GM12873 (cell line): ENCODE measurements around the gene EXOC4.

ENCODE experiments used
- CTCF ChIP-seq: IDR thresholded peaks from 2 replicates; pipeline ENCODE4 v1.5.1; 2012; ENCODE audit warnings: low read depth, mild to moderate bottlenecking, moderate library complexity, low read length, control low read depth; ENCODE audit not compliant: insufficient read depth; ENCODE audit errors: missing control alignments

The EXOC4 gene

DNA sequence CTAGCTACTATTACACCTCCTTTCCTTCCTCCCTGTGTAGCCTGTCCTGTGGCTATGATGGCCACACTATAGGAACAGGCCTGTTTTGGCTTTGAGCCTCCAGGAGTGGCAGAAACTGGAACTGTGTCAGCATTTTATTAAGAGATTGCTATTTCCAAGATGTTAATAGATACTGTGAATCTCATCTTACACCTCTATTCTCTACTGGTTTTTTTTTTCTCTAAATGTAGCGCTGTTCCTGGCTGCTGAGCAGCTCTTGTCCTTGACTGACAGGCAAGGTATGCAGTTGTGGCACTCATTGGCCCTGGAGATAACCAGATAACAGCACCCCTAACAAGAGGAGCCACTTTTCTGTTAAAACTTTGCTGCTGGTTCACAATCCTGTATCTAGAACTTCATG is 119.5 kb downstream of the EXOC4 start:
- TF ChIP-seq CTCF: no peak

DNA sequence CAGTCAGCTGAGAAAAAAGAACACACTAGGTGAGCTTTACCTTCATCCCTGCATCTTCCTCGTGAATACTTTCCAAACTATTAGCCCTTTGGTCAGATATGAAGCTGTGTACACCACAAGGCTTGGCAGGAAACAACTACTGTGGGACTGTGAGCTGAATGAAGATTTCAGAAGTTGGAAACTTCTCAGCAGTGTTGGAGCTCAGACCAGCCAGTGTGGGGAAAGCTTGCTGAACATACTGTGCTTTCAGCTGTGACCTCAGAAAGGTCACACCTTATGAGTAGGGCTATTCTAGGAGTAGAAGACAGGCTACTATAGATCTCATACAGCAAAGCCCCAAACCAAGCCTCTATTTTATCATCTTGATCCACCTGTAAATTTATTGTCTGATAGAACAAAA is 123.6 kb downstream of the EXOC4 start:
- TF ChIP-seq CTCF: no peak

DNA sequence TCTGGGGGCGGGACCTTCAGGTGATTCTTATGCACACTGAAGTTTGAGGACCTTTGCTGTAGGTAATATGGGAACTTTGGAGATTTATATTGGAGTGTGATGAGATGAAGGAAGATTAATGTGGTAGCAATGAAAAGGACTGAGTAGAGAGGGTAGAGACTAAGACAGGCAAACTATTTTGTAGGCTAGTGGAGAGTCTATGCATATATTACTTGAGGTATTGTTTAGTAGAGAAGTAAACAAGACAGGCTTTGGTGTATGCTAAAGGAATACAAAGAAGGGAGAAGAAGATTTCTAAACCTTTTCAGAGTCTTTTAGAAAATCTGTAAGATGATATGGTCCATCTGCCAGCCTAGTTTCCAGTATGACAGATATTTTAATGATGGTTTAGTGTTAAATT is 129.1 kb downstream of the EXOC4 start:
- no peak for TF ChIP-seq CTCF

- no peak for TF ChIP-seq CTCF
Measured at GRCh38 chr7:133382775-133383559, 130.1 kb downstream of the EXOC4 start.

DNA sequence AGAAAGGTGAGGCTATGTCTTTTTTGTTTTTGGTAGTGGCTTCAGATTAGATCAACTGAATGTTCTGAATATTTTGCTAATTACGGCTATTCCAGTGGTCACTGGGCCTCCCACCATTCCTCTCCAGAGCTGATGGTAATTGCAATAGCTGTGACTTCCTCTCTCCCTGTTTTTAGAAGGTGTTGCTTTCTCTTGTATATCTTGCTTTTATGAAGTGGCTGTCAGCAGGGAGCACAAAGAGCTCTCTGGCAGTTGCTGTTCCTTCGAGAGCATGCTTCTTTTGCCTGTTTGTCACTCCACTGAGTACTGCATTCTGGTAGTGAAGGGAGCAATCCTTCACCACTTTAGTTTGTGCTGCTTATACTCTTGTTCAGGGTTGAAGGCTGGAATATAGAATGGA is 133.3 kb downstream of the EXOC4 start:
- TF ChIP-seq CTCF: no peak

GRCh38 chr7:133389727-133390126 is 136.8 kb downstream of the EXOC4 start:
- TF ChIP-seq CTCF: no peak

DNA sequence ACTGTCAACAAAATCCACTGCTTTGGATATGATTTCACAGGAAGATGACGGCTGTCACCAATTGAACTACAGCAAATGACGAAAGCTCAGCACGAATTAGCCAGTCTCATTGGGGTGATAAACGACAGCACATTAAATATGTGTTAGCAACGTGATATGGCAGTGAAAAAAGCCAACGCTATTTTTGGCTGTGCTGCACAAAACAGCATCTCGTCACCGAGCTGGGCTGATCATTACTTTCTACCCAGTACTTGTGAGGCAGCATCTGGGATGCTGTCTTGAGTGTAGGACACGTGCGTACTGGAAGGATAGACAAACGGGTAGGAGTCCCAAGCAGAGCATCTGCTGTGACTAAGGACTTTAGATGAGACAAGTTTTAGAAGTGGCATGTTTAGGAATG is 138.3 kb downstream of the EXOC4 start:
- TF ChIP-seq CTCF: no peak
